HEK293 (cell line): ENCODE measurements around the gene RASAL2.

Source experiments
- CTCF ChIA-PET: fragments of 350-600 bp; formaldehyde crosslinking; extraction: SDS; loops from one replicate; lab custom pipeline; 2021; ENCODE audit warnings: antibody characterized with exemption; lab: Yijun Ruan, JAX
- POLR2A ChIA-PET: fragments of 300-600 bp; formaldehyde crosslinking; extraction: SDS; loops from one replicate; lab custom pipeline; 2020; ENCODE audit warnings: antibody characterized with exemption, inconsistent platforms; lab: Yijun Ruan, JAX
- H3K27ac ChIP-seq: fragments of 200-500 bp; sonication (Bioruptor generic); 2 replicates; pipeline ENCODE4 v1.5.1; 2014; ENCODE audit warnings: low read depth, low read length, control low read depth, inconsistent platforms; ENCODE audit errors: extremely low read depth
- H3K36me3 ChIP-seq, 2 experiments: fragments of 200-500 bp in 1 of 2; sonication (Bioruptor generic) in 1 of 2; 1 replicate in 1 of 2; 2 replicates in 1 of 2; pipeline ENCODE4 v1.5.1; 2014 to 2017; ENCODE audit warnings: inconsistent platforms in 2 of 2, low read length in 2 of 2; ENCODE audit not compliant: control insufficient read depth in 2 of 2, insufficient read depth in 1 of 2
- H3K4me1 ChIP-seq: fragments of 200-500 bp; sonication (Bioruptor generic); 2 replicates; pipeline ENCODE4 v1.5.1; 2014; ENCODE audit warnings: mild to moderate bottlenecking, low read length, inconsistent platforms; ENCODE audit not compliant: control insufficient read depth, insufficient read depth
- H3K4me3 ChIP-seq: 2 replicates; pipeline ENCODE4 v1.5.1; 2011; ENCODE audit warnings: low read depth, mild to moderate bottlenecking, control low read depth, low read length, moderate library complexity
- H3K9me3 ChIP-seq: fragments of 200-500 bp; sonication (Bioruptor generic); 2 replicates; pipeline ENCODE4 v1.5.1; 2014; ENCODE audit warnings: low read depth, low read length, inconsistent platforms; ENCODE audit not compliant: control insufficient read depth, insufficient read depth
- BCL11A ChIP-seq: fragments of 450-650 bp; formaldehyde crosslinking; IDR thresholded peaks from 2 replicates; pipeline ENCODE4 v1.5.1; 2016; ENCODE audit warnings: low read depth, missing biosample characterization, missing genetic modification characterization
- BCL11B ChIP-seq: fragments of 450-650 bp; formaldehyde crosslinking; IDR thresholded peaks from 2 replicates; pipeline ENCODE4 v1.5.1; 2016; ENCODE audit warnings: low read depth, missing biosample characterization, missing genetic modification characterization
- GLI4 ChIP-seq: fragments of 450-650 bp; formaldehyde crosslinking; IDR thresholded peaks from 2 replicates; pipeline ENCODE4 v1.5.1; 2016; ENCODE audit warnings: missing biosample characterization, missing genetic modification characterization
- HOXD13 ChIP-seq: sonication (generic); formaldehyde crosslinking; IDR thresholded peaks from 2 replicates; pipeline ENCODE4 v1.8.0; 2022; ENCODE audit warnings: missing genetic modification reagents, borderline replicate concordance
- KLF7 ChIP-seq: fragments of 450-650 bp; formaldehyde crosslinking; IDR thresholded peaks from 2 replicates; pipeline ENCODE4 v1.5.1; 2016; ENCODE audit warnings: missing biosample characterization, missing genetic modification characterization, borderline replicate concordance
- MZF1 ChIP-seq: fragments of 450-650 bp; formaldehyde crosslinking; IDR thresholded peaks from 2 replicates; pipeline ENCODE4 v1.5.1; 2017; ENCODE audit warnings: missing biosample characterization, missing genetic modification characterization, borderline replicate concordance
- OVOL3 ChIP-seq: fragments of 450-650 bp; formaldehyde crosslinking; IDR thresholded peaks from 2 replicates; pipeline ENCODE4 v1.5.1; 2016; ENCODE audit warnings: missing biosample characterization, missing genetic modification characterization
- SP2 ChIP-seq: fragments of 450-650 bp; formaldehyde crosslinking; IDR thresholded peaks from 2 replicates; pipeline ENCODE4 v1.5.1; 2016; ENCODE audit warnings: missing biosample characterization, missing genetic modification characterization
- ZFP41 ChIP-seq: fragments of 450-650 bp; formaldehyde crosslinking; IDR thresholded peaks from 2 replicates; pipeline ENCODE4 v1.5.1; 2016; ENCODE audit warnings: missing biosample characterization, missing genetic modification characterization, borderline replicate concordance
- ZNF10 ChIP-seq: fragments of 450-650 bp; formaldehyde crosslinking; IDR thresholded peaks from 2 replicates; pipeline ENCODE4 v1.5.1; 2017; ENCODE audit warnings: missing biosample characterization, missing genetic modification characterization
- ZNF112 ChIP-seq: fragments of 450-650 bp; formaldehyde crosslinking; IDR thresholded peaks from 2 replicates; pipeline ENCODE4 v1.5.0; 2017; ENCODE audit warnings: missing biosample characterization, missing genetic modification characterization
- ZNF121 ChIP-seq: fragments of 450-650 bp; formaldehyde crosslinking; IDR thresholded peaks from 2 replicates; pipeline ENCODE4 v1.5.1; 2016; ENCODE audit warnings: missing biosample characterization, missing genetic modification characterization
- ZNF2 ChIP-seq: fragments of 450-650 bp; formaldehyde crosslinking; IDR thresholded peaks from 2 replicates; pipeline ENCODE4 v1.5.1; 2016; ENCODE audit warnings: missing biosample characterization, missing genetic modification characterization
- ZNF202 ChIP-seq: fragments of 450-650 bp; formaldehyde crosslinking; IDR thresholded peaks from 2 replicates; pipeline ENCODE4 v1.5.1; 2016; ENCODE audit warnings: missing biosample characterization, missing genetic modification characterization, borderline replicate concordance
- ZNF311 ChIP-seq: fragments of 450-650 bp; formaldehyde crosslinking; IDR thresholded peaks from 2 replicates; pipeline ENCODE4 v1.5.1; 2017; ENCODE audit warnings: missing biosample characterization, missing genetic modification characterization, borderline replicate concordance
- ZNF488 ChIP-seq: fragments of 450-650 bp; formaldehyde crosslinking; IDR thresholded peaks from 2 replicates; pipeline ENCODE4 v1.5.1; 2016; ENCODE audit warnings: missing biosample characterization, missing genetic modification characterization
- ZNF518A ChIP-seq: fragments of 450-650 bp; formaldehyde crosslinking; conservative IDR thresholded peaks from 2 replicates; pipeline ENCODE4 v1.5.1; 2016; ENCODE audit warnings: low read depth, missing biosample characterization, missing genetic modification characterization
- ZNF549 ChIP-seq: fragments of 450-650 bp; IDR thresholded peaks from 2 replicates; pipeline ENCODE4 v1.5.1; 2018; ENCODE audit warnings: missing biosample characterization, missing genetic modification characterization, mild to moderate bottlenecking, inconsistent platforms, moderate library complexity
- ZNF561 ChIP-seq: fragments of 450-650 bp; IDR thresholded peaks from 2 replicates; pipeline ENCODE4 v1.5.1; 2018; ENCODE audit warnings: missing biosample characterization, missing genetic modification characterization, borderline replicate concordance
- ZSCAN30 ChIP-seq: fragments of 450-650 bp; IDR thresholded peaks from 2 replicates; pipeline ENCODE4 v1.5.1; 2018; ENCODE audit warnings: missing biosample characterization, mild to moderate bottlenecking, missing genetic modification characterization, moderate library complexity
- TF ChIP-seq, protein P1 (sequence below): fragments of 450-650 bp; formaldehyde crosslinking; IDR thresholded peaks from 2 replicates; pipeline ENCODE4 v1.5.1; 2016; ENCODE audit warnings: missing biosample characterization, missing genetic modification characterization

Gene RASAL2

GRCh38 chr1:178254433-178254832 lies 160.5 kb downstream of the RASAL2 start:
- H3K9me3 ChIP-seq: no peaks in the 10 kb centered on the region
- POLR2A ChIA-PET: no interaction called here
- no peak for TF ChIP-seq ZNF518A (tag by site-specific recombination)
- TF ChIP-seq ZNF121 (tag by site-specific recombination): no peak
- no peak for TF ChIP-seq ZNF311
- TF ChIP-seq ZNF561: no peak
- no peak for TF ChIP-seq BCL11A (tag by site-specific recombination)
- no peak for TF ChIP-seq BCL11B (tag by site-specific recombination)
- no peak for TF ChIP-seq GLI4
- TF ChIP-seq ZNF549 (tag by site-specific recombination): no peak
- no peak for TF ChIP-seq SP2 (tag by site-specific recombination)
- TF ChIP-seq HOXD13 (CRISPR knock-in tag): no peak
- TF ChIP-seq ZNF488 (tag by site-specific recombination): no peak
- no peak for TF ChIP-seq ZFP41 (tag by site-specific recombination)
- TF ChIP-seq, protein P1, sequence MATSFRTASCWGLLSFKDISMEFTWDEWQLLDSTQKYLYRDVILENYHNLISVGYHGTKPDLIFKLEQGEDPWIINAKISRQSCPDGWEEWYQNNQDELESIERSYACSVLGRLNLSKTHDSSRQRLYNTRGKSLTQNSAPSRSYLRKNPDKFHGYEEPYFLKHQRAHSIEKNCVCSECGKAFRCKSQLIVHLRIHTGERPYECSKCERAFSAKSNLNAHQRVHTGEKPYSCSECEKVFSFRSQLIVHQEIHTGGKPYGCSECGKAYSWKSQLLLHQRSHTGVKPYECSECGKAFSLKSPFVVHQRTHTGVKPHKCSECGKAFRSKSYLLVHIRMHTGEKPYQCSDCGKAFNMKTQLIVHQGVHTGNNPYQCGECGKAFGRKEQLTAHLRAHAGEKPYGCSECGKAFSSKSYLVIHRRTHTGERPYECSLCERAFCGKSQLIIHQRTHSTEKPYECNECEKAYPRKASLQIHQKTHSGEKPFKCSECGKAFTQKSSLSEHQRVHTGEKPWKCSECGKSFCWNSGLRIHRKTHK: no peak
- TF ChIP-seq ZNF112: no peak
- no peak for TF ChIP-seq ZNF202
- no peak for TF ChIP-seq ZSCAN30
- no peak for TF ChIP-seq KLF7
- TF ChIP-seq OVOL3 (tag by site-specific recombination): no peak
- TF ChIP-seq MZF1 (tag by site-specific recombination): no peak
- H3K4me3 ChIP-seq: no peak overlapping the region
- H3K27ac ChIP-seq: no peak overlapping the region
- no peaks in the 10 kb centered on the region for H3K36me3 ChIP-seq
- no peaks in the 10 kb centered on the region for H3K4me1 ChIP-seq
- CTCF ChIA-PET: interaction anchor here (0.6 to 1.2 kb wide), 3 partner anchors 49 to 304 kb away, joined by 3 to 8 read pairs (median 3); no protein-coding TSS in a partner anchor

- CTCF ChIA-PET: no interaction called here
Measured at GRCh38 chr1:178258536-178258935, 164.6 kb downstream of the RASAL2 start.

More at GRCh38 chr1:178258536-178258935, 164.6 kb downstream of the RASAL2 start:
- no peak overlapping the region for H3K4me3 ChIP-seq
- TF ChIP-seq ZNF2 (tag by site-specific recombination) (no peak), ZNF10 (tag by site-specific recombination) (peak; percentile 20; the same call in 1 of the 2 replicates)
- TF ChIP-seq, all 188 proteins: peak for 1
- POLR2A ChIA-PET: no interaction called here
- Histone ChIP-seq H3K9me3 (no peaks in the 10 kb centered on the region), H3K36me3 (no peaks in the 10 kb centered on the region), H3K4me1 (peaks cover 11% of the 10 kb centered on the region), H3K27ac (no peak overlapping the region)
